Prostate gland (tissue), 2 donors: ENCODE results near the gene ZNF775. TPM values are rescaled to one million over a fixed set of nuclear protein-coding genes. Genes with fewer than 3 reads are reported as not detected.
"Not testable (repeated sequence)": the region's sequence is repeated elsewhere in the genome, so short reads cannot be mapped to it uniquely, and the experiment has no call there.

Experiments
- DNase-seq: peaks from one replicate; pipeline ENCODE4 v3.0.0-alpha.2; 2019; ENCODE audit warnings: low spot score
- H3K27ac ChIP-seq, 2 donors: fragments of 200-600 bp; sonication (generic); 2 replicates each; pipeline ENCODE4 v1.5.1; 2017 to 2019
- H3K27me3 ChIP-seq: fragments of 200-600 bp; sonication (generic); replicated peaks from 2 replicates; pipeline ENCODE4 v1.5.1; 2019; ENCODE audit not compliant: insufficient read depth
- H3K36me3 ChIP-seq, 2 donors: fragments of 200-600 bp; sonication (generic); 1 replicate in 1 of 2; 2 replicates in 1 of 2; pipeline versions ENCODE4 v1.5.1 to v1.8.1; 2017 to 2019
- H3K4me1 ChIP-seq: fragments of 200-600 bp; sonication (generic); replicated peaks from 2 replicates; pipeline ENCODE4 v1.5.1; 2019
- H3K4me3 ChIP-seq, 2 donors: fragments of 200-600 bp; sonication (generic); 2 replicates each; pipeline ENCODE4 v1.5.1; 2017 to 2019
- H3K9me3 ChIP-seq: fragments of 200-600 bp; sonication (generic); 2 replicates; pipeline ENCODE4 v1.5.1; 2017
- CTCF ChIP-seq, 4 experiments: fragments of 200-600 bp in 2 of 4; fragments of 450-650 bp in 2 of 4; sonication (generic) in 2 of 4; IDR thresholded peaks; 1 replicate in 3 of 4; 2 replicates in 1 of 4; pipeline ENCODE4 v1.5.1; 2016 to 2019; ENCODE audit warnings: antibody characterized with exemption in 4 of 4, mild to moderate bottlenecking in 2 of 4, moderate library complexity in 2 of 4
- POLR2A ChIP-seq: fragments of 450-650 bp; IDR thresholded peaks from one replicate; pipeline ENCODE4 v1.6.1; 2016; ENCODE audit warnings: antibody characterized with exemption, mild to moderate bottlenecking
- POLR2AphosphoS5 ChIP-seq: sonication (generic); formaldehyde crosslinking; IDR thresholded peaks from one replicate; pipeline ENCODE4 v1.6.1; 2017; ENCODE audit warnings: antibody characterized with exemption
- WGBS: methylation state at CpG from one replicate; pipeline ENCODE4 v1.1.5; 2018; 5-methylcytosine and 5-hydroxymethylcytosine counted together
- intact Hi-C: fragments of 100-400 bp; cut with DNase I; formaldehyde crosslinking; loops from one replicate; pipeline ENCODE4 v1.14.2; 2022
- total RNA-seq, 2 donors: library from RNA; depleted of rRNA; stranded (reverse); fragments of >200 nt; gene quantifications; one replicate each; pipeline ENCODE4 v1.1.0, GENCODE V29; 2016

Gene ZNF775
- total RNA-seq, 2 donors from 2014 or later, result 14.4 to 14.8 TPM

GRCh38 chr7:150383710-150384397 lies 4.7 kb downstream of the ZNF775 start:
- WGBS, result 43% methylated on average over 21 of the region's 22 CpGs
- peak; percentile 44 for DNase-seq
- no peaks in the 10 kb centered on the region for H3K27me3 ChIP-seq
- no peak overlapping the region for H3K27ac ChIP-seq
- TF ChIP-seq CTCF (IDR thresholded peaks at IDR 0.05) (no peak), POLR2A (no peak), POLR2AphosphoS5 (no peak)
- no peak overlapping the region for H3K4me3 ChIP-seq
- H3K4me1 ChIP-seq, result peaks cover 16% of the 10 kb centered on the region
- intact Hi-C loops, result loop anchor here (10.0 kb wide), 1 partner anchor 89 kb away; no protein-coding TSS in a partner anchor
- H3K36me3 ChIP-seq, result no peaks in the 10 kb centered on the region
- no peaks in the 10 kb centered on the region for H3K9me3 ChIP-seq

- intact Hi-C loops, result loop anchor here (10.0 kb wide), 1 partner anchor 90 kb away; no protein-coding TSS in a partner anchor
- peaks cover 16% of the 10 kb centered on the region for H3K4me1 ChIP-seq
- no peaks in the 10 kb centered on the region for H3K9me3 ChIP-seq
- H3K27ac ChIP-seq, result no peak overlapping the region
- 78% methylated on average over 15 of the region's 15 CpGs for WGBS
- H3K36me3 ChIP-seq, result no peaks in the 10 kb centered on the region
- H3K27me3 ChIP-seq, result no peaks in the 10 kb centered on the region
- H3K4me3 ChIP-seq, result no peak overlapping the region
- no peak for DNase-seq
- no peak for TF ChIP-seq POLR2AphosphoS5
- no peak for TF ChIP-seq CTCF (IDR thresholded peaks at IDR 0.05)
- TF ChIP-seq POLR2A, result no peak
These were observed 5.5 kb downstream of the ZNF775 start for GRCh38 chr7:150384406-150385301.

- DNase-seq, result no peak
- no peaks in the 10 kb centered on the region for H3K9me3 ChIP-seq
- H3K27ac ChIP-seq, result no peak overlapping the region
- H3K4me3 ChIP-seq, result no peak overlapping the region
- 78% methylated on average over 14 of the region's 14 CpGs for WGBS
- no peaks in the 10 kb centered on the region for H3K27me3 ChIP-seq
- intact Hi-C loops, result loop anchor here (10.0 kb wide), 1 partner anchor 91 kb away; no protein-coding TSS in a partner anchor
- no peak for TF ChIP-seq POLR2AphosphoS5
- TF ChIP-seq CTCF (IDR thresholded peaks at IDR 0.05), result no peak
- TF ChIP-seq POLR2A, result no peak
- no peaks in the 10 kb centered on the region for H3K36me3 ChIP-seq
- H3K4me1 ChIP-seq, result peaks cover 16% of the 10 kb centered on the region
These were observed 6.2 kb downstream of the ZNF775 start for GRCh38 chr7:150385302-150385723.

DNA sequence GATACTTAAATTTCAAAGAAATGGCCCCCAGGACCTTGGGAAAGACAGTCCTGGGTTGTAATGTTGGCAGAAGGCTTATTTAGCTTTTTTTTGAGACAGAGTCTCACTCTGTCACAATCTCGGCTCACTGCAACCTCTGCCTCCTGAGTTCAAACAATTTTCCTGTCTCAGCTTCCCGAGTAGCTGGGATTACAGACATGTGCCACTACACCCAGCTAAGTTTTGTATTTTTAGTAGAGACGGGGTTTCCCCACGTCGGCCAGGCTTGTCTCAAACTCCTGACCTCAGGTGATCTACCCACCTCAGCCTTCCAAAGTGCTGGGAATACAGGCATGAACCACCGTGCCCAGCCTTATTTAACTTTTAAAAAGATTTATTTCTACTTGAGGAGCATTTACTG lies 6.8 kb downstream of the ZNF775 start:
- H3K9me3 ChIP-seq, H3K36me3 ChIP-seq, H3K27ac ChIP-seq, DNase-seq, H3K27me3 ChIP-seq, H3K4me3 ChIP-seq: not testable (repeated sequence)
- intact Hi-C loops, result loop anchor here (10.0 kb wide), 1 partner anchor 91 kb away; no protein-coding TSS in a partner anchor
- H3K4me1 ChIP-seq, result peaks cover 16% of the 10 kb centered on the region
- 56% methylated on average over 6 of the region's 6 CpGs for WGBS

DNA sequence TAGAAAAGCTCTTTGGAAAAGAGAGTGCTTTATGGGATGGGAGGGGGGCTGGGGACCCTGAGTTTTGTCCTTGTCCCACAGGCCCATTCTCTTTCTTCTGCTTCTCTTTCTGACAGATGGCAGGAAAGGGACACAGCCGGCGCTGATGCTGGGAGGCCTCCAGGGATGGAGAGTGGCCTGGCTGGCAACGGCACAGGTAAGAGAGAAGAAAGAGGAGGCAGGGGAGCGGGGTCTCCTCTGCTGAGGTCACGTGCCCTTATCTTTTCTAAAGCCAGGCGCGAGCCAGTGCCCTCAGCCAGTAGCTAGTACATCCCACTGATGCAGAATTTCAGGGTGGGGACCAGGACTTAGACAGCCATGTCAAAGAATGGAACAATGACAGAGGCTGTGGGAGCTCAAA lies 9.2 kb downstream of the ZNF775 start:
- TF ChIP-seq CTCF (IDR thresholded peaks at IDR 0.05), result no peak
- TF ChIP-seq POLR2AphosphoS5, result no peak
- TF ChIP-seq POLR2A, result no peak
- Histone ChIP-seq H3K4me3 (no peak overlapping the region), H3K4me1 (peaks cover 4% of the 10 kb centered on the region), H3K36me3 (no peaks in the 10 kb centered on the region), H3K27ac (peak overlapping the region in 1 of 2 donors; percentile 28), H3K9me3 (no peaks in the 10 kb centered on the region), H3K27me3 (no peaks in the 10 kb centered on the region)
- intact Hi-C loops, result loop anchor here (10.0 kb wide), 1 partner anchor 94 kb away; no protein-coding TSS in a partner anchor
- DNase-seq, result no peak
- WGBS, result 75% methylated on average over 7 of the region's 7 CpGs
